ENCODE data around the gene IGIP.

IGIP gene

DNA sequence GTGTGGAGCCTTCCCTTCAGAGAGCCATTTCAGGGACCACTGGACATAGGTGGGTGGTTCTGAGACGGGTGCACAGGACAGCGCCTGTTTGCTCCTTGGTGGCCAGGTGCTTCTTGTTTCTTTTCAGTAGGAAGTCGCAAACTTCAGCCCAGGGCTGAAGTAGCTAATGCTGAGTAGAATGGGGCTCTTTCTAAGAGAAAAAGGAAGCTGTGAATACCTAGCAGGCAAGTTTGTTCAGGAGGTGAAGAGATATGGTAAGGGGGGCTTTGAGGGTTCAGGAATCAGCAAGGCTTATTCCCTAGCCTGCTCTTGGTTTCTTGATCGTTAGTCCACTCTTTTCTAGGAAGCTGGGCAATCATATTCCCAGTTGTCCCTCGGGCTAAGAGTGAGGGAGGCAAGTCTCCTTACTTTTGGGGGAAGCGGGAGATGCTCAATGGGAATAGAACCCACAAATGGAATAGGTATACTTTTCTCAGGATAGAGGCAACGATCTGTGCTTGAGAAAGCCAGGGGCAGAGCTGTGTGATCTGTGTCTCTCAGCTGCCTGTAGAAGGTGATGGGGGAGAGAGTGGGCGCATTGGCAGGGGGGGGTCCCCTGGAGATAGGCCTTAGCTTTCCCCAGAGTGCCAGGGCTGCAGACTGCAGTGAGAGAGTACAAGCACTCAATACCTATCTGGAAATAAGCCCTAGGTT is 13.7 kb upstream of the IGIP start:
- DNase-seq = no peak

DNA sequence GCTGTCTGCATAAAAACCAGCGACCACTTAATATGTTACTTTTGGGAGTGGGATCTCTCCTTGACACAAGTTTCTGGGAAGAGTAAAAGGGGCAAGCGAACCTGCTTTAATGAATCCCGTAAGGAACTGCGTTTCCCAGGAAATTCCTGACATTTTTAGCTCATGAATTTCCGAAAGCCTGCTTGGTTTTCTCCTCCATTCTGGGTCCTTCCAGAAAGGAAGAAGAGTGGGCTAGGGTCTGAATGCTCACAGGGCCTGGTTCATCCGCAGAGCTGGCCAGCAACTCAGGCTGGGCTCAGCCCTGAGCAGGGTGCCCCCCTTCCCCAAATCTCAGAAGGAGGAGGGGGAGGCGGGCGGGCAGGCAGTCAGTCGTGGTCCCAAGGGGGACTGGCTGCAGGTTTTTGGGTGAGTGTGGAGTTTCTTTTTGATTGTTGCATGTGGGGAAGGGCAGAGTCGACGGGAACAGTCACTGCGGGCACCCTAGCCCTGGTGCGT is 13.0 kb upstream of the IGIP start:
- no peak for DNase-seq

DNA sequence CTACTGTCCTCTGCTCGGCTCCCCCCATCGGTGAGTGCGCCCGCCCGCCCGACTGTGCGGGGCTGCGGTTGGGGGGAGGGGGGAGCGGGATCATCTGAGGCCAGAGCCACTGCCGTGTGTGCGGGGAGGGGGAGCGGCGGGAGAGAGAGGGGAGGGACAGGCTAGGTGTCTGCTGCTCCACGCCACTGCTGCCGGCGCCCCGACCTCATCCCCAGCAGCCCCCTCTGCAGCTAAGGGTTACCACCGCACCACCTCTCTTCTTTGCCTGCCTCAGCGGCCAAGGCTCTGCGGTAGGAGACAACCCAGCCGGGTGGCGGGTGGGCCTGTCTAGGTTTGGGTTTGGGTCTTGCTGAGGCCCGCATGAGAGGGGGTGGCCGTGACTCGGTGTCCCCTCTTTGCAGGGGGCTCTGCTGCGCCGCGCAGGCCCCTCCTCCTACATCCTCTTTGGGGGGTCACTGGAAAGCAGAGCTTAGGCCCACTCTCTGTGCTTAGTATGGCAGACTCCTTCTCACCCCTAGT is 12.5 kb upstream of the IGIP start:
- no peak for DNase-seq

DNA sequence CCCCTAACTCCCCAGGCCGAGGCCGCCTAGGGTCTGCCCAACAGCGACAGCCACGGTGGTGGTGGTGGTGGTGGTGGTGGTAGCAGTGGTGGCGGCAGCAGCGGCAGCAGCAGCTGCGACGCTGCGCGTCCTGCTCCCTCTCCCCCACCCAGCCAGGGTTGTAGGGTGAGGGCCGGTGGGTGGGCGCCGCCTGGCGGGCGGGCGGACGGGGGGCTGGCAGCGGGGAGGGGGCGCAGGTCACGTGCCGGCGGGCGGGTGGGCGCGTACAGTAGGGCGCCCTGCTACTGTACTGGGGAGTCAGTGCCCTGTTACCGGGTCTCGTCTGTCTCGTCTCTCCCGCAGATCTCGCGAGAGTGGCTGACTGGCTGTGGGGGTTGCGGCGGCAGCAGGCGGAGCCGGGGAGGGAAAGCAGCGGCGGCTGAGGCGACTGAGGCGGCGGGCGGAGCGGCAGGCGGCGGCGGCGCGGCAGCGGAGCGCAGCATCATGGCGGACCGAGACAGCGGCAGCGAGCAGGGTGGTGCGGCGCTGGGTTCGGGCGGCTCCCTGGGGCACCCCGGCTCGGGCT is 12.0 kb upstream of the IGIP start, which contains the start of gene PURA:
PURA (plus strand) TSS at position 411 of the 565 bp plus-strand sequence; CDS start at position 484, 73 bp downstream.
- DNase-seq = peak; percentile 75

DNA sequence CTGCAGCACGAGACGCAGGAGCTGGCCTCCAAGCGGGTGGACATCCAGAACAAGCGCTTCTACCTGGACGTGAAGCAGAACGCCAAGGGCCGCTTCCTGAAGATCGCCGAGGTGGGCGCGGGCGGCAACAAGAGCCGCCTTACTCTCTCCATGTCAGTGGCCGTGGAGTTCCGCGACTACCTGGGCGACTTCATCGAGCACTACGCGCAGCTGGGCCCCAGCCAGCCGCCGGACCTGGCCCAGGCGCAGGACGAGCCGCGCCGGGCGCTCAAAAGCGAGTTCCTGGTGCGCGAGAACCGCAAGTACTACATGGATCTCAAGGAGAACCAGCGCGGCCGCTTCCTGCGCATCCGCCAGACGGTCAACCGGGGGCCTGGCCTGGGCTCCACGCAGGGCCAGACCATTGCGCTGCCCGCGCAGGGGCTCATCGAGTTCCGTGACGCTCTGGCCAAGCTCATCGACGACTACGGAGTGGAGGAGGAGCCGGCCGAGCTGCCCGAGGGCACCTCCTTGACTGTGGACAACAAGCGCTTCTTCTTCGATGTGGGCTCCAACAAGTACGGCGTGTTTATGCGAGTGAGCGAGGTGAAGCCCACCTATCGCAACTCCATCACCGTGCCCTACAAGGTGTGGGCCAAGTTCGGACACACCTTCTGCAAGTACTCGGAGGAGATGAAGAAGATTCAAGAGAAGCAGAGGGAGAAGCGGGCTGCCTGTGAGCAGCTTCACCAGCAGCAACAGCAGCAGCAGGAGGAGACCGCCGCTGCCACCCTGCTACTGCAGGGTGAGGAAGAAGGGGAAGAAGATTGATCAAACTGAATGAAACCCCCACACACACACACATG is 11.2 kb upstream of the IGIP start:
- no peak for DNase-seq

DNA sequence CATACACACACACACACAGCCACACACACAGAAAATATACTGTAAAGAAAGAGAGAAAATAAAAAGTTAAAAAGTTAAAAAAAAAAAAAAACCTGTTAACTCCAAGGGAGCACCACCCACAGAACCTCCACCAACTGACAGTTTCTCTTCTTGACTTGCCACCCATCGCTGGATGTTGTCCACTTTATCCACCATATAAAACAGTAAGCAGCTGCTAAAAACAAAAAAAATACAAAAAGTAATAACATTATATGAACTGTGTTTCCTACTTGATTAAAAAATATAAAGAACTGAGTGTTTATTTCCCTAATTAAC is 10.6 kb upstream of the IGIP start:
- no peak for DNase-seq

DNA sequence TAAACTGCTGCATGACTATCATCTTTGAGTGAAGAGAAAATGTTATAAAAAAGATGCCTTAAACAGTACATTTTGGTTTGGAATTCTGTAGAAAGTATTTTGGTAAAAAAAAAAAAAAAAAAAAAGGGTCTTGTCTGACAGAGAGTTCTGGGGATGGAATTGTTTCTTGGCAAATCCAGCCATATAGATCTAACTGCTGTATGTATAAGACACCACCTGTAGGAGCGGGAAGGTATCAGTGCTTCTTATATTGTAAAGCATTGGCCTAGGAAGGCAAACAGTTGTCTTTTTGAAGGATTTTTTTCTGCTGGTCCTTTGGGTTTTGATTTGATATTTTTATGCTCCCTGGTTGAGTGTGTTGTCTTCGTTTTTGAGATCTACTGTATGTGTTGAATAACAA is 9.0 kb upstream of the IGIP start:
- no peak for DNase-seq

DNA sequence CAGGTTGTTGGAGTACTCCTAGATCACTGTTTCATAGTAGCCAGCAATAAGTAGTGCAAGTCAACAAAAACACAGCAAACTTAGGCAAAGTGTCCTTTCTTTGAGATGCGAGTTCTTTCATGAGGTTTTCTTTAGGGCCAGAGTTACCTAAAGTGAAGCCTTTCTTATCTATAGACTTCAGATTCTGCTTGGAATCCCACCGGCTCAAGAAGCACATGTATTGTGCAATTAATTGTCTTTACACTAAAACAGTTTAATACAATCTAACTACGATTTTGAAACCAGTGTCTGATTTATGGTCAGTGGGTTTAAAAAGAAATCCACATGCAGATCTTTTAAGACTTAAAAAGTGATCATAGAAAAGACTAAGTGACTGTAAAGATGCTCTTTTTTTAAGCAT is 8.2 kb upstream of the IGIP start:
- no peak for DNase-seq

DNA sequence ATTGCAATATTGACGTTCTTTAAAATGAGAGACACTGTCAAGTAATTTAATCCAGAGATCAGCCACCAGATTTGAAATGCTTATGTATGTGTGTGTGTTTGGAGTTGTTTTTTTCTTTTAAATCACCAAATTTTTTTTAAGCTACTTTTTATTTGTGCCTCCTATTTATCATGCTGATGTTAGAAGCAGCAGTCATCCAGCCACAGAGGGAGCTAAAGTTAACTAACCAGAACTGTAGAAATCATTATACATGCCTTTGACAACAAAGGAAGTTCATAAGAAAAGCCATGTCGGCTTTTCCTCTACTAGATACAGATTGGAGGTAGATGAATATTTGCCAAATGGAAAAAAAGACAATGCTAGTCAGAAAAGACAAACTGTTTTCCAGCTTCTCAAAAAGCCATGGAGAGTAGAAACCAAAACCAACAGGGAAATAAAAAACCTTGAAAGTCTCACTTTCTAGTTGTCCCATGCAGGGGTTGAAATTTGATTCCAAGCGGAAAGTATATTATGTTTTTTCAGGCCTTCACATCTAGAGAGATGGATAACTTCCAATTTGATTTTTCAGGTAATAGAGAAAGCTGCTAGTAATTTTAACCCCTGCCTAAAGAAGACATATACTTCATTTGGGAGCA is 7.3 kb upstream of the IGIP start:
- DNase-seq = no peak

DNA sequence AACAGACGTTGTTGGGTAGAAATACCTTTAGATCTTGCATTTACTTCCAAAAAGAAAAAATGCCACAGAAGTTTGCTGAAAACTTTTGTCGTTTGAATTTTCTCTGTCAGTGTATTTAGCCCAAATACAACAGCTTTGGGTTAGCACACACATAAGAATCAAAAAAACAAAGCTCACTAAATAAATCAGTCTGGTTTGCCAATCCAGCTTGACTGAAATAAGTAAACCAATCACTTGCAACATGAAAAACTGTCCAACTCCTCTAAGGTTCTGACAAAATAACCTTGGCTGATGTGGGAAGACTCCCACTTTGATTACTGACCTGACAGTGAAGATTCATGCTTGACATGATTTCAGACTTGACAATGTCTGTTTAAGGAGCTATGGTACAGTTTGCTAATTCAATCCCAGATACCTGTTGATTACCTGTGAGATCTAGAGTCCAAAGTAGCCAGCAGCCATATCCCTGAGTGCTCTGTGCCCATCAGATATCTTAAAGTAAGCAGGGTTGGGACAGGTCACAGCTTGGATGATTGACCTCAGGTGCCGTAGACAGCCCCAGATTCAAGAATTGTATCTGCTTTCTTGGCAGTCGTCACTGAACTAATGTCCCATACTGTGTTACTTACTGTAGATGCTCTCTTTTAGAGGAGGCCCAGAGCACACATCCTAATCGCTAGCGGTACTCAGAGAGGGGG is 727 bp downstream of the IGIP start:
- no peak for DNase-seq

DNA sequence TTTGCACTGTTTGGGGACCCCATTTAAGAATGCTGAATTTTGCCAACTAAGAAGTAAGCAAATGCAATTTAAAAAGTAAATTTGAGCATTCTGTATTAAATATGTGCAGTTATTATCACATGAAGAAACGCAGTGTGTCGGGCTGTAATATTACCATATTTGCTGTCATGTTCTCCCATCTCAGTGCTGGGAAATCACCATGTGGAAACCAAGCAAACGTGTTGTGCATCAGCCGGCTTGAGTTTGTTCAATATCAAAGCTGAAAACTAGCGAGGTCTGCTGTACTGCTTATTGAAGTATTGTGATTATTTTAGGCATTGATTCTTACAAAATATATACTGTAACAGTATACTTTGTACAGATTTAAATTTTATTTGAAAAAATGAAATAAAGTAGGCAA is 2.6 kb downstream of the IGIP start:
- DNase-seq = no peak

DNA sequence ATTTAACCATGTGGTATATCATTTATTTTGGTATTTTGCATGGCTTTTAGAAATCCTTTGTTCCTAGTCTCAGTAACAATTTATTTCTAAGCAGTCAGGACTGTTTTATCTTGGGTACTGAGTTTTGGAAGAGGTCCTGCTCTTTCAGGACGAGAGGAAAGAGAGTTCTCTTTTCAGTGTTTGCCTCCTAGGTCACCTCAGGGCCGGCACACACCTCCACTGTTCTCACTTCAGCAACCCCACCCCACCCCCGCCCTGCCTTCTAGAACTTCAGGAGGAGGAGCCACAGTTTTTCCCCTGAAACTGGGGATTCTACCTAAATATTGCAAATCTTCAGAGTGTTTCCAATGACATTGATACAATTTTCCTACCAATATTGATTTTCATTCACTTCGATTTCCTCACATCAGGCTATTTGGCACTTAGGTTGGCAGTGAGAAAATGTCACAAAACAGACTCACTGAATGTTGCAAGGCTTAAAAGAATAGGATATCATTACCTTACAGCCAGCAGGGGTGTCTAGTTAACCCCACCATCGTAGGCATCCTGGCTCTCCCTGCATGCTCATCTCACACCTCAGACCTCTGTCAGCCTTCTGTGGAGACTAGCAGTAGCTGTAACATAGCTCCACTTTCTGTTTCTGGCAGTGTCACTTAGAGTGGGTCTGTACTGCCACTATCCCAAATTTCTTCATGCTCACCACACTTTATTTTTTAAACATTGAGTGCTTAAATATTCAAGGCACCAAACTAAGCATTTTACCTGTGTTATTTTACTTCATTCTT is 5.4 kb downstream of the IGIP start:
- DNase-seq = no peak

DNA sequence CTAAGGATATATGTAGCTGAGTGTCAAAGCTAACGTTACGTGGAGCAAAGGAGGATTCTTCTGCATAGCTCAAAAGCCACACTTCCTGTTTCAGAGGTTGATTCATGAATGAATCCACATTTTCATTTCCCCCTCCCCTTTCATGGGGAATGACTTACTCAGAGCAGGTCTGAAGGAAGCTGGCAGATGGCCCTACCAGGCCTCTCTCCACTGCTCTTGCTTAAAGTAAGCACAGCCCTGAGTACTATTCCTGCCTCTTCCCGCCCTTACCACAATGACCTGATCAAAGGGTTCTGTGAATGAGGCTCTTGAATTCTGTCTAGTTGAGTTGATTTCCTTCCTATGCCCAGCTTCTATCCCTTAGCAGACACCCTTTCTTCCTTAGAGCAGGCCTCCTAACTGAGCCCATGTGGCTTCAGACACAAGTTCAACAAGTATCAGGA is 6.3 kb downstream of the IGIP start:
- DNase-seq = no peak

DNA sequence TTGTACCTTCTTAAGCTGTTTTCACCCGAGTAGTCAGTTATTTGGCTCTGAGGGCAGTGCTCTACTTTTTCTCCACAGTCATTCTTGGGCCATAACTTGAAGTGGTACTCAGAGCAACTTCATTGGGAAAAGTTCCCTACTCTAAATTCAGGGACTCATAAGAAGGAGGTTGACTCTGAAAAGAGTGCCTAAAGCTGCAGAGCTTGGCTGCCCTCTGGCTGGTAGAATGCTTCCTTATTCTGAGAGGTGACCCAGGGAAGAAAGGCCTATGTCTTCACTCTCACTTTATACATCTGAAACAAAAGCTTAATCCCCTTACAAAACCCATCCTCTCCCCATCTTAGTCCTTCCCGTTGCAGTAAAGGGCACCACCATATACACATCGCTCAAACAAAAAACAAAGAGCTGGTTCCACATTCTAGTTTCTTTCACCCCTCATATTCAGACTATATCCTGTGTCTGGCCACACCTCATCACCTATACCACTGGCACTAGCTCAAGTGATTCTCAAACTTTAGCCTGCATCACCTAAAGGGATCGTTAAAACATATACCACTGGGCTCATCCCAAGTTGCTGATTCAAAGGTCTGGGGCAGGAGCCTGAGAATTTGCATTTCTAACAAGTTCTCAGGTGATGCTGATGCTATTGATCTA is 7.9 kb downstream of the IGIP start:
- no peak for DNase-seq

DNA sequence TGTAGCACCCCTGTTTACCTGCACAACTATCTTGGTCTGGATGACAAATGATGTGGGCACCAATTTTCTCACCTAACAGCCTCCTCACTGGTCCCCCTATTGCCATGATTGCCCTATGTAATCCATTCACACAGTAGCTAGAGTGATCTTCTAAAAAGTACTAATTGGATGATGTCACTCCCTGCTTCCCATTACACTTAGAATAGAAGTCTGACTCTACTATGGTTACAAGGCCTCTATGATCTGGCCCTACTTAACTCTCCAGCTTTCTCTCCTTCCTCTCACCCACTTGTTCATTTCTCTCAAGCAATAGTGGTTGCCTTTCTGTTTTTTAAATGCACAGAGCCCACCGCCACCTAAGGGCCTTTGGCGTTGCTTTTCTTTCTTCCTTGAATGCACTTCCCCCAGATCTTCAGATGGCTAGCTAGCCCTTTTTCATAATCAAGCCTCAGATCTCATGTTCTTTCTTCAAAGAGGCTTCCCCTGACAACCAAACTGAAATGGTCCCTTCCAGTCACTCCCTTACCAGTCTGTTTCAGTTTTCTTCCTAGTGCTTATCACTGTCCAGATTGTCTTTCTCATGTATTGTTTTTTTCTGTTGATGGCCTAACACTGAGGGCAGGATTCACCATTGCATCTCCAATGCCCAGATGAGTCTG is 8.7 kb downstream of the IGIP start:
- DNase-seq = no peak

DNA sequence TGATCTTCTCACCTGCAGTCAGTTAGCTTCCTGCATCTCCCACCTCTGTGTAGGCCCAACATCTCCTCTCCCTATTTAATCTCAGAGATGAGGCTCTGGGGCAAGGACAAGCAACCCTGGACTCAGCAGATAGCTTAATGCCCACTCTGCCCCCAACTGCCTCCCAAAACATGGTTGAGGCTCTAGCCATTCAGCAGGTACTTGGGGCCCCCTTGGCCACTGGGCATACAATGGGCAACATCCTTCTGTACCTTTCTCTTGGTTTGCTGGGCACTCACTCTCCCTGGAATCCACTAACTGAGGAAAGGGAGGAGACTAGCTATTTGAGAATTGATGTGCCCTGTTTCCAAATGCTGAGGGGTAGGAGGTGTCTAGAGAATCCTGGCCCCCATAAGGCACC is 9.4 kb downstream of the IGIP start:
- no peak for DNase-seq

DNA sequence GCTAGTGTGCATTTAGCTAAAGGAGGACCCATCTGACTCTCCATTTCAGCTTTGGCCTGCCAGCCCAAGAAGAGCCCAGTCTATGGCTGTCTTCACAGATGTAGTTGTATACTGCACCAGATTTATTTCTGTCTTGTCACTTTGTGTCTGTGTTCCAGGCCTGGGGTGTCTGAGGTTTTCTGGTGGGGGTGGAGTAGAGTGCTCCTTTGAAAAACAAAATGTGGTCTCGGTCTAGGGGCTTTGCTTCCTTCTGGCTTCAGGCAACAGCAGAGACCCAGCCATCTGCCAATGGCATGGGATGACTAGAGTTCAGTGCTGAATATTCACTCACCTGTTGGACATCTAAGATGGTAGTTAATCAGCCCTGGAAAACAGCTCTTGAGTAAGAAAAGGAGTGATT is 10.9 kb downstream of the IGIP start:
- DNase-seq = no peak

DNA sequence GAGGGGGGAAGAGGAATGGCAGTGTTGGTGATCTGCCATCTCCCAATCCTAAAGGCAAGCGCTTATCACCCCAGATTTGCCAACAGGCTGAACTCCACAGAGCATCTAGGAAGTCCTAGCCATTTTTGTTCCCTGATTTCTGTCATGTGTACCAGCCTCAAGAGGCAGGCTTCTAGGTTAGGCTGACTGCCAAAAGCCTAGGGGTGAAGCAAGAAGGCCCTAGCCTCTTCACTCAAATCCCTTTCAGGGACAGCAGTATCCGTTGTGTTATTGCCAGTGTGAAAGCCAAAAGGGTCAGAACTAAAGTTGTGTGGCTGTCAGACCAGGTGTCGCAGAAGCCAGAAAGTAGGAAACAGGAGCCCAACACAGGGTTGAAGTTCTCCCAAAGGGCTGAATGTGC is 14.7 kb downstream of the IGIP start:
- no peak for DNase-seq

DNA sequence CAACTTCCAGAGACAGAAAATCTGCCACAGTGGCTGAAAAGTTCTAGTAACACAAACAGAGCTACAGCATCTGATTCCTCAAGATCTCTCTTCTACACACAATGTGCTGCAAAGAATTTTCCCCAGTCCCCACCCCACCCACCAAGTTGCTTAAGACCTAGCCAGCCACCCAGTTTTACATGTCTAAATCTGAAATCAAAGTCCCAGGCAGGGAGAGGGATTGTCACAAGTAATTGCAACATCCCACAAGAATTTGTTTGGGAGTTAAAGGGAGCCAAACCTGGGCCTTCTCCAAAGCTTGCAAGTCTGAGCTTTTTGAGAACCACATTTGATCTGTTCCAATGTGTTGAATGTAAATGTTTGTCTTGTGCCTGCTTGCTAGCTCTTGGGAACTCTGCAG is 15.5 kb downstream of the IGIP start:
- DNase-seq = no peak

DNA sequence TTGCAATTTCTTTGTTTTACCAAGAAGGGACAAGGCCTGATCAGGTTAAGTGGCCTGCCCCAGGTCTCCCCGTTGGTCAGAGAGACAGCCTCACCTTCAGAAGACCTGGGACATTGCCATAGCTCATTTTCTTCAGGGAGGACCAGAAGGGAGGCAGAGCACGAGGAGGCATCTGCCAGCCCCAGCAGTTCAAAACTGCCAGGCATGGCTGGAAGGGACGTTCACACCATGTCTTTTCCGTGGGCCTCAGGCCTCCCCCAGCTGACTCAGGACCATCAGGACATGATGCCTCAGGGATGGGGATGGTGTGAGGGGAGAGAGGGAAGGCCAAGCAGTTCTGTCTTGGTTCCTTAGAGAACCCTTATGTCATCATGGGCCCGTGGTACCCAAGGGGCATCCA is 16.5 kb downstream of the IGIP start:
- DNase-seq = no peak

DNA sequence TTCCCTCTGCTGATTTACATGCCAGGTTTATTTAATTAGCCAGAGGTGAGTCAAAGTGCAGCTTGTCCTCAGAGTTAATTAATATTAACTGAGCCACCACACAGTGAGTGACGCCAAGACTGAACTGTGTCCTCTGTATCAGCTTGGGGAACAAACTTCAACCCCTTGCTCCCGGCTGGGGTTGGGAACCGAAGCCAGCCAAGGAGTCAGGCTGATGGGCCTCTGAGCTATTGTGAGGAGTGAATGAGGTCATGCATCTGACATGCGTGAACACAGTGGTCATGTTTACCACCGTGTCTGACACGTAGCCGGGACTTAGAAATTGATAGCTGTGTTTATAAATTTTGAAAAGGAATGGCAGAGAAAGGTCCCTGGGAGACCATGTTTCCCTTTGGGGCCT is 17.1 kb downstream of the IGIP start:
- no peak for DNase-seq

Measured in NCI-H1105 (cell line).